HepG2 (cell line): ENCODE results near the gene MSI2. TPM values are rescaled to one million over a fixed set of nuclear protein-coding genes. Genes with fewer than 3 reads are reported as not detected.
A peak's percentile ranks its signal among the peaks of the same experiment; 100 is the strongest.

Experiments
- ATAC-seq: fragments of 200-7000 bp; cut with Tn5 transposase; 3 replicates; pipeline ENCODE4 v1.9.1; 2020; ENCODE audit warnings: mild to moderate bottlenecking, moderate library complexity
- BruUV-seq: library from RNA; stranded (reverse); fragments of 400-500 nt; replicated peaks from 2 replicates; lab custom pipeline; 2021; lab: Mats Ljungman, UMichigan
- CTCF ChIA-PET: fragments of 300-600 bp; formaldehyde crosslinking; extraction: SDS; loops from one replicate; lab custom pipeline; 2021; ENCODE audit warnings: low total read pairs, inconsistent platforms, low intra/inter-chr PET ratio; lab: Yijun Ruan, JAX
- POLR2A ChIA-PET: fragments of 350-600 bp; sonication (Branson Sonifier 250); formaldehyde crosslinking; loops from one replicate; lab custom pipeline; 2020; ENCODE audit warnings: antibody characterized with exemption, inconsistent platforms; lab: Yijun Ruan, JAX
- DNase-seq: peaks from one replicate; pipeline ENCODE4 v3.0.0-alpha.2; 2015; ENCODE audit warnings: low spot score
- FAIRE-seq: peaks from 3 replicates; lab custom pipeline; 2011; peaks lifted over from hg19 to GRCh38; lab: Jason Lieb, UNC
- H2AFZ ChIP-seq: one replicate; pipeline ENCODE4 v1.6.1; 2011; ENCODE audit warnings: low read length, inconsistent platforms
- H3K27ac ChIP-seq: fragments of 300-600 bp; 3 replicates; pipeline ENCODE4 v1.8.0; 2011; ENCODE audit warnings: mixed run types, mild to moderate bottlenecking, mixed read lengths, low read length, inconsistent platforms; ENCODE audit not compliant: insufficient read depth; ENCODE audit errors: extremely low read length
- H3K27me3 ChIP-seq, 2 experiments: fragments of 200-600 bp in 1 of 2; 2 replicates in 1 of 2; 3 replicates in 1 of 2; pipeline versions ENCODE4 v1.6.0 to v1.8.0; 2011; ENCODE audit warnings: low read length in 2 of 2, mild to moderate bottlenecking in 2 of 2, moderate library complexity in 2 of 2, inconsistent platforms in 1 of 2; ENCODE audit not compliant: insufficient read depth in 2 of 2, control insufficient read depth in 1 of 2
- H3K36me3 ChIP-seq, 2 experiments: fragments of 200-600 bp in 1 of 2; replicated peaks in 1 of 2; 2 replicates in 1 of 2; 3 replicates in 1 of 2; pipeline versions ENCODE4 v1.5.1 to v1.8.0; 2011; ENCODE audit warnings: low read length in 2 of 2, inconsistent platforms in 1 of 2; ENCODE audit not compliant: insufficient read depth in 2 of 2, control insufficient read depth in 1 of 2
- H3K4me1 ChIP-seq: 2 replicates; pipeline ENCODE4 v1.5.1; 2012; ENCODE audit warnings: low read length, inconsistent platforms; ENCODE audit not compliant: insufficient read depth
- H3K4me2 ChIP-seq: 2 replicates; pipeline ENCODE4 v1.6.0; 2011; ENCODE audit warnings: low read depth, low read length, inconsistent platforms
- H3K4me3 ChIP-seq, 3 experiments: fragments of 200-600 bp in 1 of 3; sonication (generic), shearing (Covaris generic) in 1 of 3; replicated peaks in 1 of 3; 2 replicates each; pipeline ENCODE4 v1.5.1; 2011 to 2016; ENCODE audit warnings: low read length in 3 of 3, inconsistent platforms in 2 of 3, low read depth in 2 of 3, mild to moderate bottlenecking in 2 of 3, control low read depth in 1 of 3, mixed read lengths in 1 of 3; ENCODE audit not compliant: insufficient read depth in 1 of 3
- H3K79me2 ChIP-seq: one replicate; pipeline ENCODE4 v1.6.1; 2011; ENCODE audit warnings: low read length, inconsistent platforms; ENCODE audit not compliant: insufficient read depth
- H3K9ac ChIP-seq: 2 replicates; pipeline ENCODE4 v1.6.0; 2011; ENCODE audit warnings: mild to moderate bottlenecking, low read depth, low read length, inconsistent platforms; ENCODE audit not compliant: insufficient read depth
- H3K9me3 ChIP-seq: 2 replicates; pipeline ENCODE4 v1.5.1; 2012; ENCODE audit warnings: mild to moderate bottlenecking, low read length
- H4K20me1 ChIP-seq: 2 replicates; pipeline ENCODE4 v1.6.0; 2011; ENCODE audit warnings: inconsistent platforms, mild to moderate bottlenecking, low read length, moderate library complexity; ENCODE audit not compliant: insufficient read depth
- CENPX ChIP-seq: sonication (generic); formaldehyde crosslinking; IDR thresholded peaks from 2 replicates; pipeline ENCODE4 v1.9.0; 2021; ENCODE audit warnings: mild to moderate bottlenecking, missing genetic modification reagents, moderate library complexity
- ZBTB40 ChIP-seq, 2 experiments: fragments of 450-650 bp in 1 of 2; sonication (generic) in 1 of 2; formaldehyde crosslinking in 1 of 2; IDR thresholded peaks; 2 replicates each; pipeline versions ENCODE4 v1.6.1 to v1.8.0; 2016 to 2022; ENCODE audit warnings: antibody characterized with exemption in 1 of 2, mild to moderate bottlenecking in 1 of 2, missing genetic modification reagents in 1 of 2
- ZNF256 ChIP-seq: sonication (generic); formaldehyde crosslinking; conservative IDR thresholded peaks from 2 replicates; pipeline ENCODE4 v1.4.0; 2020; ENCODE audit warnings: missing genetic modification reagents
- WGBS: methylation state at CpG from one replicate; pipeline ENCODE4 v1.1.6; 2017; ENCODE audit warnings: low lambda C conversion rate; 5-methylcytosine and 5-hydroxymethylcytosine counted together
- in situ Hi-C: cut with HindIII; loops from 2 replicates; pipeline ENCODE4 v1.10.0; 2017; ENCODE audit warnings: low pct_unique_long_range_greater_than_20kb; ENCODE audit not compliant: extremely low pct_ligation_motif_present
- intact Hi-C: fragments of 100-400 bp; cut with micrococcal nuclease; formaldehyde crosslinking; loops from one replicate; pipeline ENCODE4 v1.10.0; 2022; ENCODE audit not compliant: unreplicated experiment
- polyA plus RNA-seq, 8 experiments: library from polyadenylated mRNA; depleted of rRNA in 3 of 8; stranded (reverse) in 7 of 8; unstranded in 1 of 8; fragments of >200 nt; fragmentation: Illumina TruSeq in 4 of 8; extraction: Trizol in 4 of 8; gene quantifications; 2 replicates each; pipeline versions ENCODE4 v1.2.1 to v1.2.3, GENCODE V29; 2011 to 2016; ENCODE audit warnings: low read depth in 4 of 8, missing spikeins in 1 of 8, mixed read lengths in 1 of 8; ENCODE audit not compliant: insufficient read depth in 1 of 8
- total RNA-seq, 5 experiments: library from RNA; depleted of rRNA; stranded (reverse); fragments of >200 nt; fragmentation: Illumina TruSeq; extraction: Trizol; gene quantifications; 2 replicates each; pipeline ENCODE4 v1.2.3, GENCODE V29; 2016; ENCODE audit warnings: low read depth in 1 of 5
- TF ChIP-seq, protein P1 (sequence below): sonication (generic); formaldehyde crosslinking; IDR thresholded peaks from 2 replicates; pipeline ENCODE4 v1.4.0; 2020; ENCODE audit warnings: mild to moderate bottlenecking, missing genetic modification reagents

The MSI2 gene
- total and polyA plus RNA-seq, 2 of the 13 experiments (the other 11 are each of a cell fraction or from before 2014, with no cell fraction given): 77.5 to 78.4 TPM

- TF ChIP-seq ZNF256 (CRISPR knock-in tag): no peak
- TF ChIP-seq, all 625 proteins: peak for 0
Measured at GRCh38 chr17:57595947-57596695, 339.8 kb downstream of the MSI2 start (continued).

DNA sequence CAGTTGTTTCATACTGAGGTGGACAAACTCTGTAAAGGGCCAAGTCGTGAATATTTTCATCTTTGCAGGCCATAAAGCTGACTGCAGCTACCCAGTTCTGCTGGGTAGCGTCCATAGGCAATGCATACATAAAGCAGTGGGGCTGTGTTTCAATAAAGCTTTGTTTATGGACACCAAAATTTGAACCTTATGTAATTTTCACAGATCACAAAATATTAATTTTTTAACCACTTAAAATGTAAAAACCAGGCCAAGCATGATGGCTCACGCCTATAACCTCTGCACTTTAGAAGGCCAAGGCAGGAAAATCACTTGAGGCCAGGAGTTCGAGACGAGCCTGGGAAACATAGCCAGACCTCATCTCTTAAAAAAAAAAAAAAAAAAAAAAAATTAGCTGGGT, 340.8 kb downstream of the MSI2 start:
- POLR2A ChIA-PET: interaction anchor here (0.6 to 1.3 kb wide), 4 partner anchors 19 to 227 kb away, joined by 3 to 5 read pairs (median 4); no protein-coding TSS in a partner anchor
- no peak for TF ChIP-seq CENPX (CRISPR knock-in tag)
- TF ChIP-seq ZBTB40 (IDR thresholded peaks at IDR 0.05): peak; percentile 23; the same call in 1 of the 2 replicates
- no peak for TF ChIP-seq ZBTB40 (CRISPR knock-in tag; IDR thresholded peaks at IDR 0.05)
- TF ChIP-seq, protein P1, sequence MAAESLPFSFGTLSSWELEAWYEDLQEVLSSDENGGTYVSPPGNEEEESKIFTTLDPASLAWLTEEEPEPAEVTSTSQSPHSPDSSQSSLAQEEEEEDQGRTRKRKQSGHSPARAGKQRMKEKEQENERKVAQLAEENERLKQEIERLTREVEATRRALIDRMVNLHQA (CRISPR knock-in tag): no peak
- no peak for DNase-seq

More for the DNA sequence above, 340.8 kb downstream of the MSI2 start:
- H2AFZ ChIP-seq: no peak overlapping the region
- H3K4me2 ChIP-seq: no peak overlapping the region
- BruUV-seq: no TSS peak
- ATAC-seq (no peak), FAIRE-seq (no peak)
- no peak overlapping the region for H3K27ac ChIP-seq
- in situ Hi-C loops (no loop called here), intact Hi-C loops (loop anchor here (5.0 kb wide), 2 partner anchors 75 to 235 kb away; no protein-coding TSS in a partner anchor)
- no peaks in the 10 kb centered on the region for H4K20me1 ChIP-seq
- WGBS: 83% methylated on average over 5 of the region's 5 CpGs
- H3K27me3 ChIP-seq: no peaks in the 10 kb centered on the region
- peaks cover 10% of the 10 kb centered on the region for H3K4me1 ChIP-seq
- CTCF ChIA-PET: interaction anchor here (0.8 to 1.8 kb wide), 3 partner anchors 12 to 354 kb away, joined by 5 to 10 read pairs (median 5); no protein-coding TSS in a partner anchor
- no peak overlapping the region for H3K4me3 ChIP-seq
- H3K9ac ChIP-seq: no peak overlapping the region
- H3K9me3 ChIP-seq: no peaks in the 10 kb centered on the region
- peaks cover 22 to 68% of the 10 kb centered on the region in 2 experiments for H3K36me3 ChIP-seq
- H3K79me2 ChIP-seq: no peaks in the 10 kb centered on the region
